Measurements from ENCODE around the gene GAS2L3. TPM values are rescaled to one million over a fixed set of nuclear protein-coding genes. Genes with fewer than 3 reads are reported as not detected.
A peak's percentile ranks its signal among the peaks of the same experiment; 100 is the strongest.
"Not testable (repeated sequence)": the region's sequence is repeated elsewhere in the genome, so short reads cannot be mapped to it uniquely, and the experiment has no call there.

Gene GAS2L3
- total RNA-seq, 1 donor from 2014 or later = 5.2 TPM

GRCh38 chr12:100555722-100556121 lies 17.8 kb upstream of the GAS2L3 start:
- H3K27me3 ChIP-seq (ENCODE audit: insufficient read depth, low read length) = no peaks in the 10 kb centered on the region
- no peaks in the 10 kb centered on the region for H3K79me2 ChIP-seq (ENCODE audit: insufficient read depth, low read length)
- H3K36me3 ChIP-seq (ENCODE audit: insufficient read depth, low read length) = no peaks in the 10 kb centered on the region
- no peak overlapping the region for H3K4me3 Mint-ChIP-seq (ENCODE audit: unreplicated experiment)
- peak overlapping the region; percentile 14 for H3K27ac Mint-ChIP-seq (ENCODE audit: unreplicated experiment)
- H3K9me3 ChIP-seq (ENCODE audit: insufficient read depth, low read depth, low read length) = no peaks in the 10 kb centered on the region
- no peak overlapping the region for H3K4me2 ChIP-seq (ENCODE audit: low read length)
- H3K4me3 ChIP-seq (ENCODE audit: insufficient read depth, low read depth, low read length) = no peak overlapping the region
- H3K27me3 Mint-ChIP-seq (ENCODE audit: low read depth, unreplicated experiment) = no peaks in the 10 kb centered on the region
- no peaks in the 10 kb centered on the region for H3K4me1 ChIP-seq (ENCODE audit: insufficient read depth, low read length)
- H3K9ac ChIP-seq (ENCODE audit: low read length) = no peak overlapping the region
- no peak overlapping the region for H3K27ac ChIP-seq (ENCODE audit: low read depth, low read length)
- H2AFZ ChIP-seq (ENCODE audit: low read depth, low read length) = no peak overlapping the region
- no peaks in the 10 kb centered on the region for H4K20me1 ChIP-seq (ENCODE audit: insufficient read depth, low read length)
- FAIRE-seq (no peak), DNase-seq (ENCODE audit: low read depth) (no peak)
- H3K9me3 Mint-ChIP-seq (ENCODE audit: unreplicated experiment) = peaks cover 3% of the 10 kb centered on the region
- peaks cover 3% of the 10 kb centered on the region for H3K4me1 Mint-ChIP-seq (ENCODE audit: low read depth, unreplicated experiment)
- no peaks in the 10 kb centered on the region for H3K36me3 Mint-ChIP-seq (ENCODE audit: low read depth, unreplicated experiment)
- no peak for TF ChIP-seq EZH2 (IDR thresholded peaks at IDR 0.05; ENCODE audit: insufficient read depth, low read length)
- TF ChIP-seq CTCF (IDR thresholded peaks at IDR 0.05; ENCODE audit: insufficient read depth, low read depth, low read length) = no peak

- H3K27me3 Mint-ChIP-seq (ENCODE audit: low read depth, unreplicated experiment) = no peaks in the 10 kb centered on the region
- H3K4me3 Mint-ChIP-seq (ENCODE audit: unreplicated experiment) = no peak overlapping the region
Observed at GRCh38 chr12:100557357-100557756, 16.1 kb upstream of the GAS2L3 start.

GRCh38 chr12:100559261-100559660 lies 14.2 kb upstream of the GAS2L3 start:
- H3K4me2 ChIP-seq (ENCODE audit: low read length); H2AFZ ChIP-seq (ENCODE audit: low read depth, low read length); H3K4me1 ChIP-seq (ENCODE audit: insufficient read depth, low read length); H3K27me3 Mint-ChIP-seq (ENCODE audit: low read depth, unreplicated experiment); H3K4me3 Mint-ChIP-seq (ENCODE audit: unreplicated experiment); H3K9ac ChIP-seq (ENCODE audit: low read length); H3K79me2 ChIP-seq (ENCODE audit: insufficient read depth, low read length); H3K4me3 ChIP-seq (ENCODE audit: insufficient read depth, low read depth, low read length); H3K27me3 ChIP-seq (ENCODE audit: insufficient read depth, low read length); H4K20me1 ChIP-seq (ENCODE audit: insufficient read depth, low read length); H3K27ac ChIP-seq (ENCODE audit: low read depth, low read length); DNase-seq (ENCODE audit: low read depth); H3K27ac Mint-ChIP-seq (ENCODE audit: unreplicated experiment); H3K4me1 Mint-ChIP-seq (ENCODE audit: low read depth, unreplicated experiment); H3K36me3 ChIP-seq (ENCODE audit: insufficient read depth, low read length); FAIRE-seq; H3K9me3 Mint-ChIP-seq (ENCODE audit: unreplicated experiment); H3K9me3 ChIP-seq (ENCODE audit: insufficient read depth, low read depth, low read length); H3K36me3 Mint-ChIP-seq (ENCODE audit: low read depth, unreplicated experiment): not testable (repeated sequence)

More at GRCh38 chr12:100557357-100557756, 16.1 kb upstream of the GAS2L3 start:
- DNase-seq (ENCODE audit: low read depth) (no peak), FAIRE-seq (no peak)
- no peaks in the 10 kb centered on the region for H4K20me1 ChIP-seq (ENCODE audit: insufficient read depth, low read length)
- H3K4me2 ChIP-seq (ENCODE audit: low read length) = no peak overlapping the region
- no peaks in the 10 kb centered on the region for H3K9me3 ChIP-seq (ENCODE audit: insufficient read depth, low read depth, low read length)
- no peak overlapping the region for H3K27ac Mint-ChIP-seq (ENCODE audit: unreplicated experiment)
- H2AFZ ChIP-seq (ENCODE audit: low read depth, low read length) = no peak overlapping the region
- no peak overlapping the region for H3K4me3 ChIP-seq (ENCODE audit: insufficient read depth, low read depth, low read length)
- no peaks in the 10 kb centered on the region for H3K36me3 ChIP-seq (ENCODE audit: insufficient read depth, low read length)
- TF ChIP-seq CTCF (IDR thresholded peaks at IDR 0.05; ENCODE audit: insufficient read depth, low read depth, low read length) (no peak), EZH2 (IDR thresholded peaks at IDR 0.05; ENCODE audit: insufficient read depth, low read length) (no peak)
- H3K27me3 ChIP-seq (ENCODE audit: insufficient read depth, low read length) = no peaks in the 10 kb centered on the region
- H3K9ac ChIP-seq (ENCODE audit: low read length) = no peak overlapping the region
- no peak overlapping the region for H3K27ac ChIP-seq (ENCODE audit: low read depth, low read length)
- peaks cover 3% of the 10 kb centered on the region for H3K9me3 Mint-ChIP-seq (ENCODE audit: unreplicated experiment)
- no peaks in the 10 kb centered on the region for H3K79me2 ChIP-seq (ENCODE audit: insufficient read depth, low read length)
- no peaks in the 10 kb centered on the region for H3K36me3 Mint-ChIP-seq (ENCODE audit: low read depth, unreplicated experiment)
- H3K4me1 Mint-ChIP-seq (ENCODE audit: low read depth, unreplicated experiment) = peaks cover 3% of the 10 kb centered on the region
- no peaks in the 10 kb centered on the region for H3K4me1 ChIP-seq (ENCODE audit: insufficient read depth, low read length)
